ENCODE results near the gene ANKRD63. TPM values are rescaled to one million over a fixed set of nuclear protein-coding genes. Genes with fewer than 3 reads are reported as not detected.

The ANKRD63 gene
- 2.4 TPM for total RNA-seq

GRCh38 chr15:40282869-40283614 lies at the start of gene ANKRD63:
Gene ANKRD63, minus strand, starts transcription at chr15:40283064. Its CDS starts 478 bp downstream, at chr15:40282586.
- DNase-seq = peak; percentile 39

- no peak for DNase-seq
Observed at GRCh38 chr15:40332113-40332781, 49.4 kb upstream of the ANKRD63 start.

- no peak for DNase-seq
Observed at GRCh38 chr15:40331637-40332036, 48.8 kb upstream of the ANKRD63 start.

GRCh38 chr15:40331026-40331425 lies 48.2 kb upstream of the ANKRD63 start:
- no peak for DNase-seq

- peak; percentile 80 for DNase-seq
Observed at GRCh38 chr15:40330368-40330836, 47.5 kb upstream of the ANKRD63 start.

- no peak for DNase-seq
Observed at GRCh38 chr15:40329804-40330203, 46.9 kb upstream of the ANKRD63 start.

GRCh38 chr15:40328751-40329150 lies 45.9 kb upstream of the ANKRD63 start:
- DNase-seq = no peak

- no peak for DNase-seq
Observed at GRCh38 chr15:40328176-40328575, 45.3 kb upstream of the ANKRD63 start.

GRCh38 chr15:40327457-40327856 lies 44.6 kb upstream of the ANKRD63 start:
- DNase-seq = peak; percentile 62

- no peak for DNase-seq
Observed at GRCh38 chr15:40325700-40326099, 42.8 kb upstream of the ANKRD63 start.

GRCh38 chr15:40325188-40325587 lies 42.3 kb upstream of the ANKRD63 start:
- no peak for DNase-seq

- peak; percentile 41 for DNase-seq
Observed at GRCh38 chr15:40323953-40324937, 41.4 kb upstream of the ANKRD63 start.

GRCh38 chr15:40323239-40323952 lies 40.5 kb upstream of the ANKRD63 start, which contains the start of gene INAFM2:
Gene INAFM2, plus strand, starts transcription at chr15:40323692. Its CDS starts 364 bp downstream, at chr15:40324056.
- peak; percentile 97 for DNase-seq

- no peak for DNase-seq
Observed at GRCh38 chr15:40322531-40323238, 39.8 kb upstream of the ANKRD63 start.

GRCh38 chr15:40320931-40321371 lies 38.1 kb upstream of the ANKRD63 start:
- DNase-seq = peak; percentile 77

GRCh38 chr15:40320409-40320808 lies 37.5 kb upstream of the ANKRD63 start:
- no peak for DNase-seq

- DNase-seq = no peak
Observed at GRCh38 chr15:40317580-40317979, 34.7 kb upstream of the ANKRD63 start.

GRCh38 chr15:40316931-40317330 lies 34.1 kb upstream of the ANKRD63 start:
- DNase-seq = no peak

- DNase-seq = no peak
Observed at GRCh38 chr15:40314723-40315276, 31.9 kb upstream of the ANKRD63 start.

Data from tongue (tissue), 2 donors.